Erythroblast (primary cell): ENCODE results near the gene ARFIP2.

Experiments used
- GATA1 ChIP-seq: IDR thresholded peaks from 2 replicates; pipeline ENCODE4 v1.6.1; 2011; ENCODE audit warnings: low read depth, mild to moderate bottlenecking, control low read depth, low read length, moderate library complexity
- POLR2A ChIP-seq: IDR thresholded peaks from 2 replicates; pipeline ENCODE4 v1.6.1; 2011; ENCODE audit warnings: mild to moderate bottlenecking, low read length

DNA sequence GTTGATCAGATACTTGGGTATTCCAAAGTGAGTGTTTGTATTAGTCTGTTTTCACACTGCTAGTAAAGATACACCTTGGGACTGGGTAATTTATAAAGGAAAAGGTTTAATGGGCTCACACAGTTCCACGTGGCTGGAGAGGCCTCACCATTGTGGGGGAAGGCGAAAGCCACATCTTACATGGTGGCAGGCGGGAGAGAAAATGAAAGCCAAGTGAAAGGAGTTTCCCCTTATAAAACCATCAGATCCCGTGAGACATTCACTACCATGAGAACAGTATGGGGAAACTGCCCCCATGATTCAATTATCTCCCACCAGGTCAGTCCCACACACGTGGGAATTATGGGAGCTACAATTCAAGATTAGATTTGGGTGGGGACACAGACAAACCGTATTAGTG is 7.2 kb upstream of the ARFIP2 start:
- TF ChIP-seq POLR2A = no peak
- TF ChIP-seq GATA1 = no peak
